Osteoblast (primary cell): Measurements from ENCODE around the gene BTBD17. TPM values are rescaled to one million over a fixed set of nuclear protein-coding genes. Genes with fewer than 3 reads are reported as not detected.

Source experiments
- DNase-seq: peaks from one replicate; pipeline ENCODE4 v3.0.0; 2011; ENCODE audit warnings: low spot score, mixed read lengths; ENCODE audit not compliant: insufficient read length; ENCODE audit errors: missing footprints
- H2AFZ ChIP-seq: 2 replicates; pipeline ENCODE4 v1.6.0; 2011; ENCODE audit warnings: mild to moderate bottlenecking, low read length
- H3K27ac ChIP-seq: 2 replicates; pipeline ENCODE4 v1.5.1; 2011; ENCODE audit warnings: mild to moderate bottlenecking, low read depth, low read length, moderate library complexity
- H3K27me3 ChIP-seq: 2 replicates; pipeline ENCODE4 v1.6.0; 2012; ENCODE audit warnings: mild to moderate bottlenecking, control low read depth, inconsistent platforms, low read length, moderate library complexity; ENCODE audit not compliant: insufficient read depth
- H3K36me3 ChIP-seq: 2 replicates; pipeline ENCODE4 v1.5.1; 2011; ENCODE audit warnings: mild to moderate bottlenecking, low read length, control low read depth, moderate library complexity; ENCODE audit not compliant: insufficient read depth
- H3K4me1 ChIP-seq: 2 replicates; pipeline ENCODE4 v1.5.1; 2011; ENCODE audit warnings: mild to moderate bottlenecking, low read length, control low read depth, moderate library complexity; ENCODE audit not compliant: insufficient read depth
- H3K4me2 ChIP-seq: 2 replicates; pipeline ENCODE4 v1.6.0; 2011; ENCODE audit warnings: mild to moderate bottlenecking, low read length; ENCODE audit not compliant: insufficient read depth
- H3K4me3 ChIP-seq: fragments of 200-600 bp; sonication (generic); 3 replicates; pipeline ENCODE4 v1.5.1; 2012; ENCODE audit warnings: mild to moderate bottlenecking, low read length, inconsistent platforms; ENCODE audit not compliant: insufficient read depth
- H3K79me2 ChIP-seq: 2 replicates; pipeline ENCODE4 v1.6.0; 2012; ENCODE audit warnings: mild to moderate bottlenecking, low read length, control low read depth, inconsistent platforms; ENCODE audit not compliant: insufficient read depth
- H3K9me3 ChIP-seq: 2 replicates; pipeline ENCODE4 v1.5.1; 2011; ENCODE audit warnings: low read depth, low read length, control low read depth
- H4K20me1 ChIP-seq: 2 replicates; pipeline ENCODE4 v1.6.0; 2012; ENCODE audit warnings: mild to moderate bottlenecking, low read length, control low read depth; ENCODE audit not compliant: insufficient read depth
- total RNA-seq: library from RNA; depleted of rRNA; stranded (reverse); fragments of >200 nt; gene quantifications from 2 replicates; pipeline ENCODE4 v1.2.3, GENCODE V29; 2012
- TF ChIP-seq, protein P1 (sequence below): IDR thresholded peaks from 2 replicates; pipeline ENCODE4 v1.5.1; 2011; ENCODE audit warnings: mild to moderate bottlenecking, low read depth, low read length, moderate library complexity; ENCODE audit errors: extremely low read depth

BTBD17 gene
- total RNA-seq, 1 donor = not detected

DNA sequence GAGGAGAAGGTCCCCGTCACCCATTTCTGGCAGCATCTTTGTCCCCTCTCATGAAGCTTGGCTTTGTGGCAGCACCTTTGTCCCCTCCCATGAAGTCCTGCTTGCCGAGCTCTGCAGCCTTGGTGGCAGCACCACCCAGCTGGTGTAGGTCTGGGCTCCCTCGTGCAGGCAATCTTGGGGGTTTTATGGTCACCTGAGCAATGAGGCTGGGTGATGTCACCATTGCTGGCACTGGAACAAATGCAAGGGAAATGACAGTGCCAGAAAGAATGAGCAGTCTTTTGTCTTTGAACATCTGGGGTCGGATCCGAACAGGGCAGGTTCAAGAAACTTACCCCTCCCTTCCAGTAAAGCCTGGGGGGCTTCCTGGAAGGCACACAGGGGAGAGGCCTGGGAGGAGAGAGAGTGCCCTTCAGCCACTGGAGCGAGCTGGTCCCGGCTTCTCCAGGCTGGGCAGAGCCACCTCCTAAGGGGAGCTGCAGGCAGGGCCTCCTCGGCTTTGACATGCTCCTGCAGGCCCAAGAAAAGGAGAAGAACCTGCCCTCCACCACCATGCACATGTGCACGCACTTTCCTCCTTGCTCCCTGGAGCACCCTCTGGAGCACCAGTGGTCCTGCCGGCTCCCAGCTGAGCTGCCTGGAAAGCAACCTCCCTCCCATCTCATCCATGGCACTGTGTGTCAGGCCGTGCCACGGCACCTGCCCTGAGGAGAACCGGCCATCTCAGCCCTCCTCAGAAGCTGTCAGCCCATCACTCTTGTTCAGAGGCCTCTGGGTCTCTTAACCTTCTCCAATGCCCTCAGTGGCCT lies 16.0 kb downstream of the BTBD17 start:
- no peak overlapping the region for H3K4me2 ChIP-seq
- TF ChIP-seq, protein P1, sequence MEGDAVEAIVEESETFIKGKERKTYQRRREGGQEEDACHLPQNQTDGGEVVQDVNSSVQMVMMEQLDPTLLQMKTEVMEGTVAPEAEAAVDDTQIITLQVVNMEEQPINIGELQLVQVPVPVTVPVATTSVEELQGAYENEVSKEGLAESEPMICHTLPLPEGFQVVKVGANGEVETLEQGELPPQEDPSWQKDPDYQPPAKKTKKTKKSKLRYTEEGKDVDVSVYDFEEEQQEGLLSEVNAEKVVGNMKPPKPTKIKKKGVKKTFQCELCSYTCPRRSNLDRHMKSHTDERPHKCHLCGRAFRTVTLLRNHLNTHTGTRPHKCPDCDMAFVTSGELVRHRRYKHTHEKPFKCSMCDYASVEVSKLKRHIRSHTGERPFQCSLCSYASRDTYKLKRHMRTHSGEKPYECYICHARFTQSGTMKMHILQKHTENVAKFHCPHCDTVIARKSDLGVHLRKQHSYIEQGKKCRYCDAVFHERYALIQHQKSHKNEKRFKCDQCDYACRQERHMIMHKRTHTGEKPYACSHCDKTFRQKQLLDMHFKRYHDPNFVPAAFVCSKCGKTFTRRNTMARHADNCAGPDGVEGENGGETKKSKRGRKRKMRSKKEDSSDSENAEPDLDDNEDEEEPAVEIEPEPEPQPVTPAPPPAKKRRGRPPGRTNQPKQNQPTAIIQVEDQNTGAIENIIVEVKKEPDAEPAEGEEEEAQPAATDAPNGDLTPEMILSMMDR = no peak

DNA sequence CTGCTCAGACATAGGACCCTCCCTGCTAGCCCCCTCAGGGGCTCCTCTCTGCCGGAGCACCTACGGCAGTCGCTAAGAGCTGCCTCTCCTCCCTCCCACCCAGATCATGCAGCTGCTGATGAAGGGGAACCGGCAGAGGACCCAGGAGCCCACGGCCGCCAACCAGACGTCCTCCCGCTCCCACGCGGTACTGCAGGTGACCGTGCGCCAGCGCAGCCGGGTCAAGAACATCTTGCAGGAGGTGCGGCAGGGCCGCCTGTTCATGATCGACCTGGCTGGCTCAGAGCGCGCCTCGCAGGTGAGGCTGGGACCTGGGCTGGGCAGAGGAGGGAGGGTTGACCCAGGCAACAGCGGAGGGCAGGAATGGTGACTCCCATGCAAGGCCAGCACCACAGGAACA lies 17.0 kb downstream of the BTBD17 start:
- H3K79me2 ChIP-seq = no peaks in the 10 kb centered on the region
- TF ChIP-seq, protein P1 = no peak

More for the DNA sequence above, 16.0 kb downstream of the BTBD17 start:
- H3K4me1 ChIP-seq = no peaks in the 10 kb centered on the region
- DNase-seq = no peak
- no peaks in the 10 kb centered on the region for H3K36me3 ChIP-seq
- no peaks in the 10 kb centered on the region for H3K9me3 ChIP-seq
- no peaks in the 10 kb centered on the region for H3K79me2 ChIP-seq
- no peak overlapping the region for H3K4me3 ChIP-seq
- no peak overlapping the region for H3K27ac ChIP-seq
- H3K27me3 ChIP-seq = no peaks in the 10 kb centered on the region
- H4K20me1 ChIP-seq = no peaks in the 10 kb centered on the region
- H2AFZ ChIP-seq = no peak overlapping the region

DNA sequence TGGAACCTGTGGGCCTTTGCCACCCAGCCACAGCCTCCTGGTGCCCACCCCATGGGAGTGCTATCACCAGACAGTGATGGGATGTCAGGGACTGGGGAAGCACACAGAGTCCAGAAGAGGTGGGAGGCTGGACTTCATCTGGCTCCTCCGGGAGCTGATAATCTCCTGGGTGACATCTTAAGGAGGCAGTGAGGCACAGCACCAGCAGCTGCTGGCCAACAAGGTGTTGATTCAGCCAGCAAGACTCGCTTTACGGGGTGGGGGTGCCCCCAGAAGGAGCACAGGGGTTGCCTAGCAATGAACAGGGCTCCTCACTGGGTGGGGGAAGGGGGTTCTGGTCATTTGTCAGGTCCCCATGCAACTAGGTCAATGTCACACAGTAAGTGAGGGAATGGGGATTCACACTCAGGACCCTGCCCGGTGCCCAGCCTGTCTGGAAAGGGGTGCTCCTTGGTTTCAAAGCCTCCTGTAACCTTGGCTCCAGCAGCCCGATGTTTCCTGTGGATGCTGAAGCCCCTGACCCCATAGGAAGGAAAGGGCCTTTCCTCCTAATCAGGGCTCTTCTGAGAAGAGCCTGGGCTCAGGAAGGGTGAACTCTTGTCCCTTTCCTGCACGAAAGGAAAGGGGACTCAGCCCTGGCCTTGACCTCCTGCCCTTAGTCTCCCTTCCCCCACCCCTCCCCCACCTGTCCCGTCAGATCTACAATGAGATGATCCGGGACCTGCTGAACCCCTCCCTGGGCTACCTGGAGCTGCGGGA lies 18.0 kb downstream of the BTBD17 start:
- TF ChIP-seq, protein P1 = no peak
- no peaks in the 10 kb centered on the region for H3K9me3 ChIP-seq
- no peaks in the 10 kb centered on the region for H3K36me3 ChIP-seq
- DNase-seq = peak; percentile 88
- no peak overlapping the region for H3K4me2 ChIP-seq
- no peaks in the 10 kb centered on the region for H3K79me2 ChIP-seq
- H3K4me1 ChIP-seq = no peaks in the 10 kb centered on the region
- H3K27ac ChIP-seq = no peak overlapping the region
- no peak overlapping the region for H2AFZ ChIP-seq
- no peaks in the 10 kb centered on the region for H3K27me3 ChIP-seq
- H4K20me1 ChIP-seq = no peaks in the 10 kb centered on the region
- no peak overlapping the region for H3K4me3 ChIP-seq

More for the DNA sequence above, 17.0 kb downstream of the BTBD17 start:
- H3K36me3 ChIP-seq = no peaks in the 10 kb centered on the region
- no peak overlapping the region for H3K27ac ChIP-seq
- H3K9me3 ChIP-seq = no peaks in the 10 kb centered on the region
- H3K27me3 ChIP-seq = no peaks in the 10 kb centered on the region
- H4K20me1 ChIP-seq = no peaks in the 10 kb centered on the region
- no peak overlapping the region for H3K4me3 ChIP-seq
- no peak overlapping the region for H3K4me2 ChIP-seq
- DNase-seq = no peak
- H3K4me1 ChIP-seq = no peaks in the 10 kb centered on the region
- no peak overlapping the region for H2AFZ ChIP-seq

GRCh38 chr17:74343121-74343520 lies 18.5 kb downstream of the BTBD17 start:
- Histone ChIP-seq H2AFZ (no peak overlapping the region), H3K4me3 (no peak overlapping the region), H3K4me2 (no peak overlapping the region), H3K36me3 (no peaks in the 10 kb centered on the region), H3K79me2 (no peaks in the 10 kb centered on the region), H3K9me3 (no peaks in the 10 kb centered on the region), H4K20me1 (no peaks in the 10 kb centered on the region), H3K27me3 (peaks cover 1% of the 10 kb centered on the region), H3K27ac (no peak overlapping the region), H3K4me1 (no peaks in the 10 kb centered on the region)
- TF ChIP-seq, protein P1 = no peak
- no peak for DNase-seq
